ENCODE data around the gene TRMT112. TPM values are rescaled to one million over a fixed set of nuclear protein-coding genes. Genes with fewer than 3 reads are reported as not detected.
"Not testable (repeated sequence)": the region's sequence is repeated elsewhere in the genome, so short reads cannot be mapped to it uniquely, and the experiment has no call there.

The TRMT112 gene
- total RNA-seq, 2 experiments from 2014 or later: 197 TPM

DNA sequence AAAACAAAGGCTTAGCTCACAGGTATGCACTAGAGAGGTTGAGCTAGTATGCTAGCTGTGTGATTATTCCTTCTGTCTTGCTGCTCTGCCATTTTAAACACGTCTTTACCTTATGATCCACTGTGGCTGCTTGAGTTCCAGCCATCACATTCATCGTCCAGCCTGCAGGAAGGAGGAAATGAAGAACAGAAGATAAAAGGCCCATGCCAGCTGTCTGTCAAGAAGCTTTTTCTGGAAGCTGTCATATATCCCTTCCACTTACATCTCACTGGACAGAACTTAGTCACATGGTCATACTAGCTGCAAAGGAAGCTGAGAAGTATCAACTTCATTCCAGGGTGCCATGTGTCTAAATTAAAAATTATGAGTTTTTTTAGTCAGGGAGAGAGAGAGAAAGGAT is 10.0 kb upstream of the TRMT112 start:
- intact Hi-C loops (cut with micrococcal nuclease): no loop called here
- Mint-ChIP-seq H3K27me3 (no peaks in the 10 kb centered on the region), H3K4me3 (no peak overlapping the region), H3K27ac (no peak overlapping the region), H3K9me3 (no peaks in the 10 kb centered on the region), H3K36me3 (ENCODE audit: low read depth) (no peaks in the 10 kb centered on the region), H3K4me1 (ENCODE audit: low read depth) (peaks cover 14% of the 10 kb centered on the region)
- ATAC-seq (no peak), DNase-seq (no peak)
- ChIA-PET POLR2A (interaction anchor here (0.8 kb wide), 1 partner anchor 11 kb away, joined by 4 read pairs; no protein-coding TSS in a partner anchor), CTCF (interaction anchor here (0.8 to 1.5 kb wide), 2 partner anchors 9 to 27 kb away, joined by 4 to 5 read pairs; partner anchors contain the start of gene PRDX5)
- TF ChIP-seq, protein P1, sequence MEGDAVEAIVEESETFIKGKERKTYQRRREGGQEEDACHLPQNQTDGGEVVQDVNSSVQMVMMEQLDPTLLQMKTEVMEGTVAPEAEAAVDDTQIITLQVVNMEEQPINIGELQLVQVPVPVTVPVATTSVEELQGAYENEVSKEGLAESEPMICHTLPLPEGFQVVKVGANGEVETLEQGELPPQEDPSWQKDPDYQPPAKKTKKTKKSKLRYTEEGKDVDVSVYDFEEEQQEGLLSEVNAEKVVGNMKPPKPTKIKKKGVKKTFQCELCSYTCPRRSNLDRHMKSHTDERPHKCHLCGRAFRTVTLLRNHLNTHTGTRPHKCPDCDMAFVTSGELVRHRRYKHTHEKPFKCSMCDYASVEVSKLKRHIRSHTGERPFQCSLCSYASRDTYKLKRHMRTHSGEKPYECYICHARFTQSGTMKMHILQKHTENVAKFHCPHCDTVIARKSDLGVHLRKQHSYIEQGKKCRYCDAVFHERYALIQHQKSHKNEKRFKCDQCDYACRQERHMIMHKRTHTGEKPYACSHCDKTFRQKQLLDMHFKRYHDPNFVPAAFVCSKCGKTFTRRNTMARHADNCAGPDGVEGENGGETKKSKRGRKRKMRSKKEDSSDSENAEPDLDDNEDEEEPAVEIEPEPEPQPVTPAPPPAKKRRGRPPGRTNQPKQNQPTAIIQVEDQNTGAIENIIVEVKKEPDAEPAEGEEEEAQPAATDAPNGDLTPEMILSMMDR (IDR thresholded peaks at IDR 0.05): no peak

DNA sequence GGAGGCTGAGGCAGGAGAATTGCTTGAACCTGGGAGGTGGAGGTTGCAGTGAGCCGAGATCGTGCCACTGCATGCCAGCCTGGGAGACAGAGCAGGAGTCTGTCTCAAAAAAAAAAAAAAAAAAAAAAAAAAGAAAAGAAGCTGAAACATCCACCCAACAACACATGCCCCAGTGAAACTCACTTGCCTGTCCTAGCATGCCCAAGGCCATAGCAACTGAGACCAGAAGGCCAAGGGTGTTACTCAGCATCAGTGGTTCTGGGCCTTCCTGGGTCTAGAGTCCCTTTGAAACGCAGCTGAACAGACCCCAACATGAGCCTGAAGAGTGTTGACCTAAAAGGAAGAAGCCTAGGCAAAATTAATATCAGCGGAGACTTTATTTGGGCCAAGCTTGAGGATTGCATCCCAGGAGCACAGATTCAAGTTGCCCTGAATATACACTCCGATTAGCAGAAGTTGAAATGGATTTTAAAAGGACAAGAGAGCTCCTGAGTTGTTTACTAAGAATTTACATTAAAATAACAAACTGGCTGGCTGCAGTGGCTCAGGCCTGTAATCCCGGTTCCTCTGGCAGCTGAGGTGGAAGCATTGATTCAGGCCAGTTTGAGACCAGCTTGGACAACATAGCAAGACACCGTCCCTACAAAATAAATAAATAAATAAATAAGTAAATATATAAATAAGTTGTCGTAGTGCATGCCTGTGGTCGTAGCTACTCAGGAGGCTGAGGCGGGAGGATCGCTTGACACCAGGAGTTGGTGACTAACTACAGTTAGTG is 7.5 kb upstream of the TRMT112 start:
- DNase-seq (no peak), ATAC-seq (no peak)

DNA sequence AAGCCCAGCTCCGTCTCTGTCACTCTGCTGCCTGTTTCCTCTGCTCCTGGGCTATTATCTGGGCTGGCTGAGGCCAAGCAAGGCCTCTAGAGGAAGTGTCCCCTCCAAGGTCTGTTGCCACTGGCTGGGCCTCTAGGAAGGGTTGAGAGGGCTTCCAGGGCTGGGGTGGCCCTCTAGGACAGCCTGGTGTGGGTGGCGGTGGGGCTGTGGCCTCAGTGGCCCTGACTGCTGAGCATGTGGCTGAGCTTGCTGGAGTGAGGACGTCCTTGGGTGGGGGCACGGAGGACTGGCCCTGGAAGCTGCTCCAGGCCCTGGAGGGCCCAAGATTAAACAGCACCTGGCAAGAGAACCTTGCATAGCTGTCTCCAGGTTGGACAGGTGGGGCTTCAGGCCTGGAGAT is 6.6 kb upstream of the TRMT112 start:
- H3K9me3 Mint-ChIP-seq; H3K4me3 Mint-ChIP-seq; ATAC-seq; H3K27ac Mint-ChIP-seq; intact Hi-C loops (cut with micrococcal nuclease); H3K27me3 Mint-ChIP-seq; DNase-seq: not testable (repeated sequence)
- POLR2A ChIA-PET: interaction anchor here (0.7 to 1.1 kb wide), 3 partner anchors 17 to 119 kb away, joined by 3 to 4 read pairs (median 3); partner anchors contain the start of gene FERMT3
- Mint-ChIP-seq H3K4me1 (ENCODE audit: low read depth) (peaks cover 10% of the 10 kb centered on the region), H3K36me3 (ENCODE audit: low read depth) (peaks cover 15% of the 10 kb centered on the region)
- CTCF ChIA-PET: interaction anchor here (1.3 to 1.7 kb wide), 2 partner anchors 8 to 23 kb away, joined by 5 to 7 read pairs; no protein-coding TSS in a partner anchor

More for the DNA sequence above, 7.5 kb upstream of the TRMT112 start:
- ChIA-PET POLR2A (interaction anchor here (0.7 to 1.1 kb wide), 2 partner anchors 16 to 1471 kb away, joined by 3 read pairs; no protein-coding TSS in a partner anchor), CTCF (interaction anchor here (1.0 to 1.7 kb wide), 2 partner anchors 24 to 125 kb away, joined by 3 to 7 read pairs; no protein-coding TSS in a partner anchor)
- intact Hi-C loops (cut with micrococcal nuclease): no loop called here
- Mint-ChIP-seq H3K4me3 (no peak overlapping the region), H3K27me3 (no peaks in the 10 kb centered on the region), H3K9me3 (no peaks in the 10 kb centered on the region), H3K36me3 (ENCODE audit: low read depth) (peaks cover 13% of the 10 kb centered on the region), H3K4me1 (ENCODE audit: low read depth) (peaks cover 6% of the 10 kb centered on the region), H3K27ac (no peak overlapping the region)
- TF ChIP-seq, protein P1 (IDR thresholded peaks at IDR 0.05): no peak

DNA sequence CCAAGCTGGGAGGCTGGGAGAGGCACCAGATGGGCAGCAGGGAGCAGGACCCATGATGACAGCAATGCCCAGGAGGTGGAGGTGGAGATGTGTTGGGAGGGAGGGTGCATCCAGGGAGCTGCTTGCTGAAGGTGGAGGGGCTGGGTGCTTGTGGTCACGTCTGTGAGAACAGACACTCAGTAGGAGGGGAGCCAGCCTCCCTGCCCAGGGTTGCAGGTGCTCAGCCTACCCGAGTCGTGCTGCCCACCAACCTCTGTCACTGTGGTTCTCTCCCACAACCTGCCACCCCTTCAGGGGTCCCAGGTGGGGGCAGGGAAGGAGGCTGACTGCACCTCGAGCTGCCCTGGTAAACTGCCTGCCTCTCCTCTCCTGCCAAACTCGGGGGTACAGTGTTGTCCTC is 6.0 kb upstream of the TRMT112 start:
- Mint-ChIP-seq H3K27me3 (no peaks in the 10 kb centered on the region), H3K27ac (no peak overlapping the region), H3K4me1 (ENCODE audit: low read depth) (peaks cover 13% of the 10 kb centered on the region), H3K4me3 (no peak overlapping the region), H3K9me3 (no peaks in the 10 kb centered on the region), H3K36me3 (ENCODE audit: low read depth) (peaks cover 16% of the 10 kb centered on the region)
- ChIA-PET CTCF (interaction anchor here (1.3 to 1.7 kb wide), 2 partner anchors 8 to 22 kb away, joined by 5 to 7 read pairs; no protein-coding TSS in a partner anchor), POLR2A (interaction anchor here (0.7 to 1.1 kb wide), 3 partner anchors 18 to 119 kb away, joined by 3 to 4 read pairs (median 3); partner anchors contain the start of gene FERMT3)
- TF ChIP-seq, protein P1 (IDR thresholded peaks at IDR 0.05): no peak
- ATAC-seq: no peak
- DNase-seq: no peak
- intact Hi-C loops (cut with micrococcal nuclease): no loop called here

DNA sequence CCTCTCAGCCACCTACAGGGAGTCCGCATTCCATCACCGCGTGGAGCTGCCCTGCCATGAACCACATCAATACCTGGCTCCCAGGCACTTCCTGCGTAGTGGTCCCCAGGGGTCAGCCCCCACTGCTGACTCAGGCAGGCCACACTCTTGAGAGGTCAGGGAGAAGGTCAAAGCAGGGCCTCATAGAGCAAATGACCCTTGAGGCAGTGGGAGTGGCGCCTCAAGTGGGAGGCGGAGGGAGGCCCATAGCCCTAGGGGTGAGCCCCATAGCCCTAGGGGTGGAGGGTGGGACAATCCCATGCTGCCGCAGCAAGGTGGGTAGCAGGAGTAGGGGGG is 5.5 kb upstream of the TRMT112 start:
- intact Hi-C loops (cut with micrococcal nuclease): no loop called here
- TF ChIP-seq, protein P1 (IDR thresholded peaks at IDR 0.05): no peak
- no peaks in the 10 kb centered on the region for H3K27me3 Mint-ChIP-seq
- H3K36me3 Mint-ChIP-seq (ENCODE audit: low read depth): peaks cover 20% of the 10 kb centered on the region
- DNase-seq (no peak), ATAC-seq (no peak)
- H3K27ac Mint-ChIP-seq: no peak overlapping the region
- POLR2A ChIA-PET: interaction anchor here (1.0 kb wide), 1 partner anchor 116 kb away, joined by 4 read pairs; the partner anchor contains the start of gene FERMT3
- no peak overlapping the region for H3K4me3 Mint-ChIP-seq
- H3K9me3 Mint-ChIP-seq: no peaks in the 10 kb centered on the region
- peaks cover 13% of the 10 kb centered on the region for H3K4me1 Mint-ChIP-seq (ENCODE audit: low read depth)
- CTCF ChIA-PET: interaction anchor here (1.3 to 1.7 kb wide), 2 partner anchors 9 to 22 kb away, joined by 5 to 7 read pairs; no protein-coding TSS in a partner anchor

Data from activated CD8-positive, alpha-beta T cell treated with anti-CD3 and anti-CD28 coated beads for 36 hours (primary cell).